ENCODE results near the gene CDX2. TPM values are rescaled to one million over a fixed set of nuclear protein-coding genes. Genes with fewer than 3 reads are reported as not detected.

CDX2 gene
- polyA plus RNA-seq, 1 donor from 2014 or later: not detected

GRCh38 chr13:28001049-28001448 lies 31.9 kb upstream of the CDX2 start:
- H3K4me3 ChIP-seq (ENCODE audit: low read length): no peak overlapping the region
- H3K79me2 ChIP-seq (replicated peaks; ENCODE audit: insufficient read depth, low read length): no peaks in the 10 kb centered on the region
- no peak overlapping the region for H3K27ac ChIP-seq (ENCODE audit: low read length)
- no peaks in the 10 kb centered on the region for H3K9me3 ChIP-seq (ENCODE audit: low read length)
- no peak overlapping the region for H2AFZ ChIP-seq (ENCODE audit: low read depth, low read length)
- TF ChIP-seq, protein P1, sequence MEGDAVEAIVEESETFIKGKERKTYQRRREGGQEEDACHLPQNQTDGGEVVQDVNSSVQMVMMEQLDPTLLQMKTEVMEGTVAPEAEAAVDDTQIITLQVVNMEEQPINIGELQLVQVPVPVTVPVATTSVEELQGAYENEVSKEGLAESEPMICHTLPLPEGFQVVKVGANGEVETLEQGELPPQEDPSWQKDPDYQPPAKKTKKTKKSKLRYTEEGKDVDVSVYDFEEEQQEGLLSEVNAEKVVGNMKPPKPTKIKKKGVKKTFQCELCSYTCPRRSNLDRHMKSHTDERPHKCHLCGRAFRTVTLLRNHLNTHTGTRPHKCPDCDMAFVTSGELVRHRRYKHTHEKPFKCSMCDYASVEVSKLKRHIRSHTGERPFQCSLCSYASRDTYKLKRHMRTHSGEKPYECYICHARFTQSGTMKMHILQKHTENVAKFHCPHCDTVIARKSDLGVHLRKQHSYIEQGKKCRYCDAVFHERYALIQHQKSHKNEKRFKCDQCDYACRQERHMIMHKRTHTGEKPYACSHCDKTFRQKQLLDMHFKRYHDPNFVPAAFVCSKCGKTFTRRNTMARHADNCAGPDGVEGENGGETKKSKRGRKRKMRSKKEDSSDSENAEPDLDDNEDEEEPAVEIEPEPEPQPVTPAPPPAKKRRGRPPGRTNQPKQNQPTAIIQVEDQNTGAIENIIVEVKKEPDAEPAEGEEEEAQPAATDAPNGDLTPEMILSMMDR (IDR thresholded peaks at IDR 0.05; ENCODE audit: poor library complexity, severe bottlenecking): no peak
- no peak for TF ChIP-seq REST (IDR thresholded peaks at IDR 0.05; ENCODE audit: borderline replicate concordance)
- no peaks in the 10 kb centered on the region for H4K20me1 ChIP-seq (ENCODE audit: insufficient read depth)
- H3K9ac ChIP-seq (ENCODE audit: low read length): no peak overlapping the region
- no peaks in the 10 kb centered on the region for H3K27me3 ChIP-seq (ENCODE audit: insufficient read depth, low read depth, low read length)
- H3K9me2 ChIP-seq (ENCODE audit: insufficient read depth, low read length): no peaks in the 10 kb centered on the region
- H3K36me3 ChIP-seq (ENCODE audit: insufficient read depth, low read length): no peaks in the 10 kb centered on the region
- no peaks in the 10 kb centered on the region for H3F3A ChIP-seq (ENCODE audit: insufficient read depth, low read length, poor library complexity, severe bottlenecking)
- H3K4me2 ChIP-seq (ENCODE audit: low read length): no peak overlapping the region

DNA sequence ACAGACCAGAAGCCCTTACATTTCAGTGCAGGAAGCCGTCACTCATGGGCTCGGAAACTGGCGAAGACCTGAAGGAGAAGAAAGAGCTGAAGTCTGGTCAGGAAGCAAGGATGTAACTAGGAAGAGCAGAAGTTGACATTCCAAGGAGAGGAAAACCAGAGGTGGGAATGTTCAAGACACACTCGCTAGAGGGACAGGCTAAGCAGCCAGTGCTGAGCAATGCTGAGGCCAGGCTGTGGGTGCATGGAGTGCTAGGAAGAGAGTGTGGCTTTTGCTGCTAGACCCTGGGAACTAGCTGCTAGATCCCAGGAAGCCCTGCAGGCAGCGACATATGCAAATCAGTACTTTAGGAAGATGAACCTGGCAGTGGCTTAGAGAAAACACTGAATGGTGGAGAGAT lies 31.5 kb upstream of the CDX2 start:
- Histone ChIP-seq H2AFZ (ENCODE audit: low read depth, low read length) (no peak overlapping the region), H3K27me3 (ENCODE audit: insufficient read depth, low read depth, low read length) (no peaks in the 10 kb centered on the region), H3K9me2 (ENCODE audit: insufficient read depth, low read length) (no peaks in the 10 kb centered on the region), H3K27ac (ENCODE audit: low read length) (no peak overlapping the region), H4K20me1 (ENCODE audit: insufficient read depth) (no peaks in the 10 kb centered on the region), H3K36me3 (ENCODE audit: insufficient read depth, low read length) (no peaks in the 10 kb centered on the region), H3K4me3 (ENCODE audit: low read length) (no peak overlapping the region), H3K9me3 (ENCODE audit: low read length) (no peaks in the 10 kb centered on the region), H3F3A (ENCODE audit: insufficient read depth, low read length, poor library complexity, severe bottlenecking) (no peaks in the 10 kb centered on the region), H3K79me2 (replicated peaks; ENCODE audit: insufficient read depth, low read length) (no peaks in the 10 kb centered on the region), H3K4me2 (ENCODE audit: low read length) (no peak overlapping the region), H3K9ac (ENCODE audit: low read length) (no peak overlapping the region)
- no peak for TF ChIP-seq MXI1 (conservative IDR thresholded peaks at IDR 0.05; ENCODE audit: poor library complexity, severe bottlenecking)
- TF ChIP-seq RAD21 (conservative IDR thresholded peaks at IDR 0.05): no peak
- TF ChIP-seq TAF1 (IDR thresholded peaks at IDR 0.05; ENCODE audit: low read depth): no peak
- TF ChIP-seq EZH2 (IDR thresholded peaks at IDR 0.05; ENCODE audit: borderline replicate concordance, insufficient read depth, low read length, poor library complexity, severe bottlenecking): no peak
- TF ChIP-seq REST (IDR thresholded peaks at IDR 0.05; ENCODE audit: borderline replicate concordance): no peak
- TF ChIP-seq, protein P1 (IDR thresholded peaks at IDR 0.05; ENCODE audit: poor library complexity, severe bottlenecking): no peak
- TF ChIP-seq POLR2AphosphoS5 (IDR thresholded peaks at IDR 0.05): no peak
- no peak for TF ChIP-seq EP300 (conservative IDR thresholded peaks at IDR 0.05; ENCODE audit: poor library complexity, severe bottlenecking)
- TF ChIP-seq SMC3 (conservative IDR thresholded peaks at IDR 0.05; ENCODE audit: poor library complexity): no peak

Data from neural cell (in vitro differentiated cells).